Measurements from ENCODE around the gene POLR2C.

- TF ChIP-seq TAF1 (IDR thresholded peaks at IDR 0.05; ENCODE audit: borderline replicate concordance, low read depth, low read length) (no peak), POLR2AphosphoS5 (IDR thresholded peaks at IDR 0.05; ENCODE audit: low read depth, low read length) (no peak), POLR2A (IDR thresholded peaks at IDR 0.05; ENCODE audit: low read depth, low read length) (no peak)
Measured at GRCh38 chr16:57507136-57508034, 44.9 kb downstream of the POLR2C start.

Data from GM12892 (cell line).